HG02763 (cell line): ENCODE results near the gene CAPZB.

ENCODE experiments used
- ATAC-seq: cut with Tn5 transposase; IDR thresholded peaks from one replicate; pipeline ENCODE4 v1.9.1; 2021; ENCODE audit warnings: mild to moderate bottlenecking, moderate library complexity; ENCODE audit not compliant: unreplicated experiment

CAPZB gene

GRCh38 chr1:19430121-19431068, 54.9 kb downstream of the CAPZB start:
- ATAC-seq, result no peak

GRCh38 chr1:19429611-19430010, 55.7 kb downstream of the CAPZB start:
- no peak for ATAC-seq

- ATAC-seq, result no peak
Observed at GRCh38 chr1:19427087-19427781, 58.1 kb downstream of the CAPZB start.

GRCh38 chr1:19426294-19427086, 58.8 kb downstream of the CAPZB start:
- no peak for ATAC-seq

GRCh38 chr1:19425646-19426239, 59.6 kb downstream of the CAPZB start:
- no peak for ATAC-seq

GRCh38 chr1:19424651-19425570, 60.4 kb downstream of the CAPZB start:
- no peak for ATAC-seq

- ATAC-seq, result no peak
Observed at GRCh38 chr1:19423130-19423529, 62.2 kb downstream of the CAPZB start.

GRCh38 chr1:19421365-19421764, 64.0 kb downstream of the CAPZB start:
- ATAC-seq, result no peak

- ATAC-seq, result no peak
Observed at GRCh38 chr1:19420606-19421005, 64.7 kb downstream of the CAPZB start.

- ATAC-seq, result no peak
Observed at GRCh38 chr1:19419691-19420090, 65.6 kb downstream of the CAPZB start.

GRCh38 chr1:19418503-19418971, 66.8 kb downstream of the CAPZB start:
- ATAC-seq, result no peak

GRCh38 chr1:19416921-19417470, 68.3 kb downstream of the CAPZB start:
- ATAC-seq, result no peak

- no peak for ATAC-seq
Observed at GRCh38 chr1:19416145-19416544, 69.2 kb downstream of the CAPZB start.

- no peak for ATAC-seq
Observed at GRCh38 chr1:19414515-19415121, 70.7 kb downstream of the CAPZB start.

- ATAC-seq, result no peak
Observed at GRCh38 chr1:19413999-19414398, 71.3 kb downstream of the CAPZB start.

GRCh38 chr1:19412654-19413053, 72.7 kb downstream of the CAPZB start:
- no peak for ATAC-seq

GRCh38 chr1:19411612-19412011, 73.7 kb downstream of the CAPZB start:
- ATAC-seq, result no peak

- ATAC-seq, result no peak
Observed at GRCh38 chr1:19410393-19410792, 74.9 kb downstream of the CAPZB start.
